22Rv1 (cell line): ENCODE data around the gene ABCC12.
A peak's percentile ranks its signal among the peaks of the same experiment; 100 is the strongest.

ENCODE experiments used
- H3K27ac ChIP-seq: fragments of 450-650 bp; 2 replicates; pipeline ENCODE4 v1.5.1; 2017
- CTCF ChIP-seq: fragments of 450-650 bp; IDR thresholded peaks from 2 replicates; pipeline ENCODE4 v1.5.1; 2017; ENCODE audit warnings: mild to moderate bottlenecking
- ZFX ChIP-seq: fragments of 450-650 bp; IDR thresholded peaks from 2 replicates; pipeline ENCODE4 v1.6.1; 2017; ENCODE audit warnings: antibody characterized with exemption, borderline replicate concordance

The ABCC12 gene

DNA sequence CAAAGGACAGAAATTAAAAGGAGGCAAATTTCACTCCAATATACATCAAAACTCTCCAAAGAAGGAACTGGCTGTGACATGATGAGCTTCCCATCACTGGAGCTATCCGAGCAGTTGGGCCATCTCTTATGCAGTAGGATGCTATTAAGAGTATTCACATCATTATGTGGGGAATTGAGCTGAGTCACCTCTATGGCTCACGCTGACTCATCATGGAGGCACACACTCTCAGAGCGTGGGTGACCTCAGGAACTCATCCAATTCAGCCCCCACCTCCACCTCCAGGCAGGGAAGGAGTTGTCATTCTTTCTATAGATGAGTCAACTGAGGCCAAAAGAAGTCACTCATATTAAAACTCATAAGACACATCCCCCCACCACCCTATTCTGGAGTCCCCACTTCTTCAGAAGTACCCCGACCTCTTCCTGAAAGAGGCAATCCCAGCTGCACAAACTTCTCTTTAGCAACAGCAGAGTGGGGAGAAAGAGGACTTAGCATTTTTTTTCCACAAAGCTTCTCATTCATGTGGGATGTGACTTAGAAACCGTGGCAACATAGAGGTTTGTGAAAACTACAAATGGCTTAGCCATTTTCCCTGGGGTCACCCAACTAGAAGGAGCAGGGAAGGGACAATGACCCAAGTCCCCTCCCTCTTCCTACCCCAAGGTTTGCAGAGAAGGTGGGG lies 32.5 kb downstream of the ABCC12 start:
- no peak for TF ChIP-seq CTCF
- TF ChIP-seq ZFX: no peak
- H3K27ac ChIP-seq: no peak overlapping the region

DNA sequence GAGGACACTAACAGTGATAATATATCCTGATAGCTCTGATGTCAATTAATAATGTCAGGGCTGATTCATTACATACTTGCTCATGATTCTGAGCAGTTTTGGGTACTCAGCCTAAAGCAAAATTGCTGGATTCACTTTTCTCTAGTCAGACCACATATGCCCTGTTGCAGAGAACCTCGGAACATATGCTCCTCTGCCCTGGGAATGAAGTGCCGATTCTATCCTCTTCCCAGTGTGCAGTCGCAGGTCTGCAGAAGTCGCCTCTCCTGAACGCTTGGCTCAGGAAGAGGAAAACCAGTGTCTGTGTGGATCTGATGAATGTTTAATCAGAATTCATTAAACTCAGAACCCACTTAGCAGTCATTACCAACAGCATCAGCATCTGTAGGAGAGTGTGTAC lies 34.5 kb downstream of the ABCC12 start:
- TF ChIP-seq CTCF (no peak), ZFX (no peak)
- no peak overlapping the region for H3K27ac ChIP-seq

DNA sequence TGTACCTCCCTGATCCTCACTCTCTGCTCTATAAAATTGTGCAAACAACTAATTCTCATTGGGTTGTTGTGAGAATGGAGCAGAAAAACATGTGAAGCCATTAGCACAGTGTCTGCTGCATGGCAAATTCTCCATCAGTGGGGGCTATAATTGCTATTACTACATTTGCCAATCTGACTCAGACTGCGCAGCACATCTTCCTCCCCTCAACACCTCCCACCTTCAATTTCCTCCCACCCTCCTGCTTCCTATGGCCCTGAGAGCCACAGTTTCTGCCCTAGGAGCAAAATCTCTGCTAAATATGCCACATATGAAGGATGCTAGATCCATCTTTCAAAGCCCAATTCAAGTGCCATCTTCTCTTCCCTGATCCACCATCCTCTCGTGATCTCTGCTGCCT lies 37.0 kb downstream of the ABCC12 start:
- H3K27ac ChIP-seq: no peak overlapping the region
- TF ChIP-seq CTCF (no peak), ZFX (no peak)

DNA sequence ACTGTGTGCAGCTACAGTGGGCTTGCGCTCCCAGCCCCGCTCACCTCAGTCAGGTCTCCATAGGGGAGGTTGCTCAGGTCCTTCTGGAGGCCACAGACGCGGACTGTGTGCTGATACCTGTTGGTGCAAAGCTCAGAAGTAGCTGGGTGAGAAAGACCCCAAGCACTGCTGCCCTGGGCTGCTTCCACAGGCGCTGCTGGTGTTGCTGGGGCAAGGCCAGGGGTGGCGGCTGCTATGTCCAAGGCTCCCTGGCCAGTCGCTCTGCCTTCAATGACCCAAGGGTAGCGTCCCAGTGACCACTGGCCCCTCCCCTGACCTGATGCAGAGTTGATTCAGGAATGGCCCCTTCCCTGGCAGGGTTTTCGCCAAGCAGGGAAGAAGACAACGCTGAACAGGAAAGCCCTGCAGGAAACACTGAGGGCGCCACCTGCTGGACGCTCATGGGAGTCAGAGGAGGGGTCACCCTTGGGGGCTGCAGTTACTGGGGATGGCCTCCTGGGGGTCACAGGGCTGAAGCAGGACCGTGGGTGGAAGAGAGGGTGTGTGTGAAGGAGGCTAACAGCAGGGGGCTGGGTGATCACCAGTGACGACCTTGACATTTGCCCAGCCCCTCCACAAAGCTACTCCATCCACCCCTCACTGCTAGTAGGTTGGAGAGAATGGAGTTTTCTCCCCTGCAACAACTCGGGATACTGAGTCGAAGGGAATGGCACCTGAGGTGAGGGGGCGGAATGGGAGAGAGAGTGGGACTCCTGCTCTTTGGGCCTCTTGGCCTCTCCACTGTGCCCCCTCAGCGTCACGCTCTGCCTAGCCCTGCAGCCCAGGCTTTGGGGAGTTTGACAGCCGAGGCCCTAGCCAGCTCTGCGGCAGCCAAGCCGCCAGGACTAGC lies 38.3 kb downstream of the ABCC12 start:
- H3K27ac ChIP-seq: no peak overlapping the region
- TF ChIP-seq ZFX: no peak
- TF ChIP-seq CTCF: peak; percentile 85

GRCh38 chr16:48115299-48115698 lies 40.5 kb downstream of the ABCC12 start:
- no peak for TF ChIP-seq CTCF

GRCh38 chr16:48114410-48114809 lies 41.4 kb downstream of the ABCC12 start:
- no peak for TF ChIP-seq ZFX
- no peak for TF ChIP-seq CTCF
- no peak overlapping the region for H3K27ac ChIP-seq

More at GRCh38 chr16:48115299-48115698, 40.5 kb downstream of the ABCC12 start:
- no peak overlapping the region for H3K27ac ChIP-seq

GRCh38 chr16:48113471-48113870 lies 42.3 kb downstream of the ABCC12 start:
- no peak overlapping the region for H3K27ac ChIP-seq
- TF ChIP-seq ZFX (no peak), CTCF (peak; percentile 39)
